ENCODE data around the gene ZNF862. TPM values are rescaled to one million over a fixed set of nuclear protein-coding genes. Genes with fewer than 3 reads are reported as not detected.

ZNF862 gene
- total RNA-seq, 1 donor from 2014 or later, result 10.4 TPM

DNA sequence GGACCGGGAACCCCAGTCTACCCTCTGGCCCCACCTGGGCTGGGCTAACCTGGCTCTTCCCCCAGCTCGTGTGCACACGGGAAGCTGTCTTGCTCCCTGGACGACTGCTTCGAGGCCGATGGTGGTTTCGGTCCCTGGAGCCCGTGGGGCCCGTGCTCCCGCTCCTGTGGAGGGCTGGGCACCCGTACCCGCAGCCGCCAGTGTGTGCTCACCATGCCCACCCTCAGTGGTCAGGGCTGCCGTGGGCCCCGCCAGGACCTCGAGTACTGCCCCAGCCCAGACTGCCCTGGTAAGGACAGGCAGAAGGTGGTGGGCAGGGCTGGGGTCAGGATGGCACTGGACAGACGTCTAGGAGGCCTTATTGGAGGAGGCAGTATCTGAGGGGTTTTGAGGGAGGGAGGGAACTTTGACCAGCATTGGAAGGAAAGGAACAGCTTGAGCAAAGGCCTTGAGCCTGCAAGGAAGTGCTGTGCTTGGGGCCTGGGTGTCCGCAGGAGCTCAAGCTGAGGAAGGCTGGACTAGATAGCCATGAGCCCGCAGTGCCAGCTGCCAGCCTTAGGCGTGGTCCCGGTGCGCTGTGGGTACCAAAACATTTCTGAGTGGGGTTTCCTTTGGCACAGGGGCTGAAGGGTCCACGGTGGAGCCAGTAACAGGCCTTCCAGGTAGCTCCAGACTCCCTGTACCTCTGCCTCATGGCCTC, 20.2 kb upstream of the ZNF862 start:
- Histone ChIP-seq H3K36me3 (no peaks in the 10 kb centered on the region), H3K4me1 (no peaks in the 10 kb centered on the region), H3K9me3 (replicated peaks) (no peaks in the 10 kb centered on the region), H3K27ac (replicated peaks) (no peak overlapping the region), H3K4me3 (no peak overlapping the region), H3K27me3 (ENCODE audit: low read depth) (peaks cover 17% of the 10 kb centered on the region)
- no peak for DNase-seq
- intact Hi-C loops (cut with micrococcal nuclease), result no loop called here
- TF ChIP-seq, protein P1, sequence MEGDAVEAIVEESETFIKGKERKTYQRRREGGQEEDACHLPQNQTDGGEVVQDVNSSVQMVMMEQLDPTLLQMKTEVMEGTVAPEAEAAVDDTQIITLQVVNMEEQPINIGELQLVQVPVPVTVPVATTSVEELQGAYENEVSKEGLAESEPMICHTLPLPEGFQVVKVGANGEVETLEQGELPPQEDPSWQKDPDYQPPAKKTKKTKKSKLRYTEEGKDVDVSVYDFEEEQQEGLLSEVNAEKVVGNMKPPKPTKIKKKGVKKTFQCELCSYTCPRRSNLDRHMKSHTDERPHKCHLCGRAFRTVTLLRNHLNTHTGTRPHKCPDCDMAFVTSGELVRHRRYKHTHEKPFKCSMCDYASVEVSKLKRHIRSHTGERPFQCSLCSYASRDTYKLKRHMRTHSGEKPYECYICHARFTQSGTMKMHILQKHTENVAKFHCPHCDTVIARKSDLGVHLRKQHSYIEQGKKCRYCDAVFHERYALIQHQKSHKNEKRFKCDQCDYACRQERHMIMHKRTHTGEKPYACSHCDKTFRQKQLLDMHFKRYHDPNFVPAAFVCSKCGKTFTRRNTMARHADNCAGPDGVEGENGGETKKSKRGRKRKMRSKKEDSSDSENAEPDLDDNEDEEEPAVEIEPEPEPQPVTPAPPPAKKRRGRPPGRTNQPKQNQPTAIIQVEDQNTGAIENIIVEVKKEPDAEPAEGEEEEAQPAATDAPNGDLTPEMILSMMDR (IDR thresholded peaks at IDR 0.05; ENCODE audit: borderline replicate concordance), result no peak

DNA sequence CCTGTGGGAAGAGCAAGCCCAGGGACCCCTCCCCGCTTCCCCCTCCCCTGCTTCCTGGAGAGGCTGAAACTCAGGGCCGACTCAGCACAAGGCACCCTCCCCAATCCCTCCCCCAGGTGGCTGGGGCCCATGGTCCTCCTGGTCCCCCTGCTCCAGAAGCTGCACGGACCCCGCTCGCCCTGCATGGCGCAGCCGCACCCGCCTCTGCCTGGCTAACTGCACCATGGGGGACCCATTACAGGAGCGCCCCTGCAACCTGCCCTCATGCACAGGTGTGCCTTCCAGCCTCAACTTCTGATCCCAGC, 19.7 kb upstream of the ZNF862 start:
- intact Hi-C loops (cut with micrococcal nuclease), result no loop called here
- peak; percentile 7 for DNase-seq
- no peak overlapping the region for H3K4me3 ChIP-seq
- TF ChIP-seq, protein P1 (IDR thresholded peaks at IDR 0.05; ENCODE audit: borderline replicate concordance), result no peak
- no peaks in the 10 kb centered on the region for H3K36me3 ChIP-seq
- no peaks in the 10 kb centered on the region for H3K4me1 ChIP-seq
- no peak overlapping the region for H3K27ac ChIP-seq (replicated peaks)
- no peaks in the 10 kb centered on the region for H3K9me3 ChIP-seq (replicated peaks)
- H3K27me3 ChIP-seq (ENCODE audit: low read depth), result peaks cover 17% of the 10 kb centered on the region

DNA sequence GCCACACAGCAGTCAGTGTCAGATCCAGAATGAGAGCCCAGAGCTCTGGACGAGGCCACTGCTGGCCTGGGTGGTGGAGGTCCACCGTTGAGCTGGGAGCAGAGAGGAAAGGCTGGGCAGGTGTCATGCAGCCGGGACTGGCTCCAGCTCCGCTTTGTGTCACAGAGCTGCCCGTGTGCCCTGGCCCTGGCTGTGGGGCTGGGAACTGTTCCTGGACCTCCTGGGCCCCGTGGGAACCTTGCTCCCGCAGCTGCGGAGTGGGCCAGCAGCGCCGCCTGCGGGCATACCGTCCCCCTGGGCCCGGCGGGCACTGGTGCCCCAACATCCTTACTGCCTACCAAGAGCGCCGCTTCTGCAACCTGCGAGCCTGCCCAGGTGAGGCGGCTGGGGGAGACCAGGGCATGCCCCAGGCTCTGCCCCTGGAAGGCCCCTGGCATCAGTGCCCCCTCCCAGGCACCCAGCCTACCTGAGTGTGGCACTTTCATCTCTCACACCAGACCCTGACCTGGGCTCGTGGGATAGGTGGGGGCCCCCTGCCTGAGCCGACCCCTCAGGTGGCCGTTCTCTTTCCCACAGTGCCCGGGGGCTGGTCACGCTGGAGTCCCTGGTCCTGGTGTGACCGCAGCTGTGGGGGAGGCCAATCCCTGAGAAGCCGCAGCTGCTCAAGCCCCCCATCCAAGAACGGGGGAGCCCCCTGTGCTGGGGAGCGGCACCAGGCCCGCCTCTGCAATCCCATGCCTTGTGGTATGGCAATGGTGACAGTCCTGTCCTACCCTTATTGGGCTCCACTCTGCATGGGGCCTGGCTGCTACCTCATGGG, 18.8 kb upstream of the ZNF862 start:
- peaks cover 17% of the 10 kb centered on the region for H3K27me3 ChIP-seq (ENCODE audit: low read depth)
- no peaks in the 10 kb centered on the region for H3K36me3 ChIP-seq
- peak; percentile 11 for DNase-seq
- TF ChIP-seq, protein P1 (IDR thresholded peaks at IDR 0.05; ENCODE audit: borderline replicate concordance), result no peak
- no peaks in the 10 kb centered on the region for H3K9me3 ChIP-seq (replicated peaks)
- no peak overlapping the region for H3K4me3 ChIP-seq
- no peaks in the 10 kb centered on the region for H3K4me1 ChIP-seq
- H3K27ac ChIP-seq (replicated peaks), result no peak overlapping the region
- intact Hi-C loops (cut with micrococcal nuclease), result no loop called here

DNA sequence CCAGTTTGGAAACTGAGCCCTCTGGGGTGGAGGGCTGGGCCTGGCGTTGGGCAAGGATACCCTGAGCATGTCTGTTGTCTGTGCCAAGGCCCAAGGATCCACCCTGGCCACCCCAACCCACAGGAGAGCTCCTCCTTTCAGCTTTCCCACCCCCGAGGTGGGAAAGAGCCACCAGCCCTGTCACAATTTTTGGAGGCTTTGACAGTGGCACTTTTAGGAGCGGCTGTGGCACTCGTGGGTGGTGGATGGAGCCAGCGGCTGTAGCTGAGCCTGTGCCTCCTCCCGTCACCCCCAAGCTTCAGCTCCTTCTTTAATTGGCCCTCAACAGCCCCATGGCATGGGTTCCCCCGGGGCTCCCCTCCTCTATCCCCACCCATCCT, 18.2 kb upstream of the ZNF862 start:
- H3K27ac ChIP-seq (replicated peaks), result no peak overlapping the region
- no peak overlapping the region for H3K4me3 ChIP-seq
- H3K36me3 ChIP-seq, result no peaks in the 10 kb centered on the region
- peaks cover 11% of the 10 kb centered on the region for H3K27me3 ChIP-seq (ENCODE audit: low read depth)
- TF ChIP-seq, protein P1 (IDR thresholded peaks at IDR 0.05; ENCODE audit: borderline replicate concordance), result no peak
- DNase-seq, result peak; percentile 4
- no peaks in the 10 kb centered on the region for H3K4me1 ChIP-seq
- H3K9me3 ChIP-seq (replicated peaks), result no peaks in the 10 kb centered on the region
- intact Hi-C loops (cut with micrococcal nuclease), result no loop called here

DNA sequence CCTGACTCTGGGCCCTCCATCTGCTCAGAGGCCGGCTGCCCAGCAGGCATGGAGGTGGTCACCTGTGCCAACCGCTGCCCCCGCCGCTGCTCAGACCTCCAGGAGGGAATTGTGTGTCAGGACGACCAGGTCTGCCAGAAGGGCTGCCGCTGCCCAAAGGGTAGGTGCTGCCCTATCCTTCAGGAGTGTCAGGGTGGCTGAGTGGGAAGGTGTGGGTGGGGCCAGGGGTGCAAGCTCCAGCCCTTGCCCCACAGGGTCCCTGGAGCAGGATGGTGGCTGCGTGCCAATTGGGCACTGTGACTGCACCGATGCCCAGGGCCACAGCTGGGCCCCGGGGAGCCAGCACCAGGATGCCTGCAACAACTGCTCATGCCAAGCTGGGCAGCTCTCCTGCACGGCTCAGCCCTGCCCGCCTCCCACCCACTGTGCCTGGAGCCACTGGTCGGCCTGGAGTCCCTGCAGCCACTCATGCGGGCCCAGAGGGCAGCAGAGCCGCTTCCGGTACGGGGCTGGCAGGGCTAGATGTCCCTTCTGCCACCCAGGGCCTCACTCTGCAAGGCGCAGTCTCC, 17.5 kb upstream of the ZNF862 start:
- no peaks in the 10 kb centered on the region for H3K36me3 ChIP-seq
- H3K27me3 ChIP-seq (ENCODE audit: low read depth), result peaks cover 4% of the 10 kb centered on the region
- TF ChIP-seq, protein P1 (IDR thresholded peaks at IDR 0.05; ENCODE audit: borderline replicate concordance), result no peak
- intact Hi-C loops (cut with micrococcal nuclease), result no loop called here
- no peak overlapping the region for H3K27ac ChIP-seq (replicated peaks)
- DNase-seq, result peak; percentile 9
- H3K4me1 ChIP-seq, result no peaks in the 10 kb centered on the region
- H3K4me3 ChIP-seq, result no peak overlapping the region
- H3K9me3 ChIP-seq (replicated peaks), result no peaks in the 10 kb centered on the region

Data from left ventricle myocardium inferior (tissue), 1 donor.